DMS79 treated with DMSO at 0.1 percent for 48 hours (cell line): Measurements from ENCODE around the gene SUPT6H.

Experiments used
- DNase-seq: peaks from one replicate; lab custom pipeline; 2025; lab: John Stamatoyannopoulos, UW

The SUPT6H gene

GRCh38 chr17:28751600-28752366 is 89.8 kb downstream of the SUPT6H start:
- DNase-seq: no peak
